HG03432 (cell line): ENCODE results near the gene QRICH2.
"Not testable (repeated sequence)": the region's sequence is repeated elsewhere in the genome, so short reads cannot be mapped to it uniquely, and the experiment has no call there.

Experiments
- ATAC-seq: cut with Tn5 transposase; IDR thresholded peaks from one replicate; pipeline ENCODE4 v1.9.1; 2021; ENCODE audit warnings: mild to moderate bottlenecking, moderate library complexity; ENCODE audit not compliant: unreplicated experiment

QRICH2 gene

GRCh38 chr17:76233588-76234353 is 74.3 kb downstream of the QRICH2 start:
- no peak for ATAC-seq

DNA sequence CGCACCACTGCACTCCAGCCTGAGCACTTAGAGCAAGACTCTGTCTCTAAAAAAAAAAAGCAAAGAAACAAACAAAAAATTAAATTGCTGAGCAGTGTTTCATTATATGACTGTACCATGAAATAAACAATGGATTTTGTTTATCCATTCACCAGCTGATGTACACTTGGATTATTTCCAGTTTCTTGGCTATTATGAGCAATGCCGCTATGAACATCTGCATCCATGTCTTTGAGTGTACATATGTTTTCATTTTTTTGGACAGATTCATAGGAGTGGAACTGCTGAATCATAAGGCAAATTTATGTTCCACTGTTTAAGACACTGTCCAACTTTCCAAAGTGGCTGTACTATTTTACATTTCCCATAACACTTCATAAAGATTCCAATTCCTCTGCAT is 75.7 kb downstream of the QRICH2 start:
- no peak for ATAC-seq

DNA sequence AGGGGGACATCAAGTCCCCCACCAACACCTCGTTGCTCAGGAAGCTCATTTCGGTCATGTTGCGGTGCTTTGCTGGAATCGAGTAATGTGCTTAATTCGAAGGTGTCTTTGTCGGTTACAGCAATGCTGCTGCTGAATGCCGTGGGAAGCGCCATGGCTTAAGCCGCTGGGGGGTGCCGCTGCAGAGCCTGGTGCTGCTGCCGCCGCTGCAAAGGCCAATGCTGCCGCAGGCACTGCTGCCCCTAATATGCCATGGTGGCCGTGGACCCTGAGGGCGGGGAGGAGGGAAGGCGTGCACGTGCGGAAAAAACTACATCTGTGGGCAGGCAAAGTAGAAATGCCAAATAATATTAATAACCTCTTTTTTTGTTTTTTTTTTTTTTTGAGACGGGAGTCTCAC is 81.3 kb downstream of the QRICH2 start:
- not testable (repeated sequence) for ATAC-seq

- not testable (repeated sequence) for ATAC-seq
Measured at GRCh38 chr17:76225373-76226086, 82.5 kb downstream of the QRICH2 start.
